ENCODE data around the gene RGS18. TPM values are rescaled to one million over a fixed set of nuclear protein-coding genes. Genes with fewer than 3 reads are reported as not detected.

Gene RGS18
- total and polyA plus RNA-seq, 10 donors = 5.5 to 84.7 (median 39.2) TPM

GRCh38 chr1:192224396-192224795 lies 66.1 kb downstream of the RGS18 start:
- TF ChIP-seq CTCF (IDR thresholded peaks at IDR 0.05 in 8 of 11, conservative IDR thresholded peaks at IDR 0.05 in 3 of 11) = no peak
- no peak for TF ChIP-seq POLR2A (IDR thresholded peaks at IDR 0.05)
- TF ChIP-seq POLR2AphosphoS5 (IDR thresholded peaks at IDR 0.05) = no peak
- Histone ChIP-seq H3K36me3 (no peaks in the 10 kb centered on the region), H3K4me1 (no peaks in the 10 kb centered on the region), H3K4me3 (no peak overlapping the region), H3K9me3 (peaks cover 0 to 19% (median 11%) of the 10 kb centered on the region in 8 donors), H3K27me3 (replicated peaks in 1 of 7) (no peaks in the 10 kb centered on the region), H3K27ac (no peak overlapping the region)
- DNase-seq = no peak
- intact Hi-C loops (cut with DNase I; ENCODE audit: low total_unique reads) = no loop called here

GRCh38 chr1:192224846-192225245 lies 66.6 kb downstream of the RGS18 start:
- Histone ChIP-seq H3K27ac (no peak overlapping the region), H3K4me3 (no peak overlapping the region), H3K9me3 (peaks cover 0 to 17% (median 11%) of the 10 kb centered on the region in 8 donors), H3K36me3 (no peaks in the 10 kb centered on the region), H3K27me3 (replicated peaks in 1 of 7) (no peaks in the 10 kb centered on the region), H3K4me1 (no peaks in the 10 kb centered on the region)
- intact Hi-C loops (cut with DNase I; ENCODE audit: low total_unique reads) = no loop called here
- no peak for TF ChIP-seq POLR2A (IDR thresholded peaks at IDR 0.05)
- TF ChIP-seq POLR2AphosphoS5 (IDR thresholded peaks at IDR 0.05) = no peak
- TF ChIP-seq CTCF (IDR thresholded peaks at IDR 0.05 in 8 of 11, conservative IDR thresholded peaks at IDR 0.05 in 3 of 11) = no peak
- no peak for DNase-seq

GRCh38 chr1:192225266-192225665 lies 67.0 kb downstream of the RGS18 start:
- intact Hi-C loops (cut with DNase I; ENCODE audit: low total_unique reads) = no loop called here
- Histone ChIP-seq H3K4me1 (no peaks in the 10 kb centered on the region), H3K4me3 (no peak overlapping the region), H3K27me3 (replicated peaks in 1 of 7) (no peaks in the 10 kb centered on the region), H3K36me3 (no peaks in the 10 kb centered on the region), H3K9me3 (peaks cover 0 to 16% (median 11%) of the 10 kb centered on the region in 8 donors), H3K27ac (no peak overlapping the region)
- 73 to 94% (median 84%) methylated on average over 2 of the region's 2 CpGs for WGBS, 5 donors
- DNase-seq = no peak
- TF ChIP-seq POLR2A (IDR thresholded peaks at IDR 0.05) = no peak
- TF ChIP-seq POLR2AphosphoS5 (IDR thresholded peaks at IDR 0.05) = no peak
- no peak for TF ChIP-seq CTCF (IDR thresholded peaks at IDR 0.05 in 8 of 11, conservative IDR thresholded peaks at IDR 0.05 in 3 of 11)

GRCh38 chr1:192225703-192226102 lies 67.4 kb downstream of the RGS18 start:
- no peak for DNase-seq

More at GRCh38 chr1:192225703-192226102, 67.4 kb downstream of the RGS18 start:
- 58 to 71% (median 67%) methylated on average over 3 of the region's 3 CpGs for WGBS, 5 donors
- no peaks in the 10 kb centered on the region for H3K27me3 ChIP-seq (replicated peaks in 1 of 7)
- TF ChIP-seq POLR2AphosphoS5 (IDR thresholded peaks at IDR 0.05) = no peak
- no peak for TF ChIP-seq POLR2A (IDR thresholded peaks at IDR 0.05)
- no peak for TF ChIP-seq CTCF (IDR thresholded peaks at IDR 0.05 in 8 of 11, conservative IDR thresholded peaks at IDR 0.05 in 3 of 11)
- H3K4me1 ChIP-seq = no peaks in the 10 kb centered on the region
- intact Hi-C loops (cut with DNase I; ENCODE audit: low total_unique reads) = no loop called here
- H3K4me3 ChIP-seq = no peak overlapping the region
- H3K9me3 ChIP-seq = peaks cover 0 to 12% (median 8%) of the 10 kb centered on the region in 8 donors
- no peaks in the 10 kb centered on the region for H3K36me3 ChIP-seq
- H3K27ac ChIP-seq = no peak overlapping the region

Measured in spleen (tissue), 11 donors.